ENCODE measurements around the gene SLCO2A1. TPM values are rescaled to one million over a fixed set of nuclear protein-coding genes. Genes with fewer than 3 reads are reported as not detected.

SLCO2A1 gene
- total RNA-seq, 3 donors from 2014 or later, result 34.3 to 72.2 (median 67.7) TPM

GRCh38 chr3:133896002-133896761, 133.5 kb downstream of the SLCO2A1 start:
- Histone ChIP-seq H3K9me3 (no peaks in the 10 kb centered on the region), H3K4me3 (no peak overlapping the region), H3K36me3 (ENCODE audit: low read depth) (no peaks in the 10 kb centered on the region), H3K4me1 (ENCODE audit: low read depth) (peaks cover 17% of the 10 kb centered on the region)
- no peak for DNase-seq
- peak; percentile 21 for ATAC-seq
- intact Hi-C loops (cut with DNase I, micrococcal nuclease), result no loop called here
- TF ChIP-seq, protein P1, sequence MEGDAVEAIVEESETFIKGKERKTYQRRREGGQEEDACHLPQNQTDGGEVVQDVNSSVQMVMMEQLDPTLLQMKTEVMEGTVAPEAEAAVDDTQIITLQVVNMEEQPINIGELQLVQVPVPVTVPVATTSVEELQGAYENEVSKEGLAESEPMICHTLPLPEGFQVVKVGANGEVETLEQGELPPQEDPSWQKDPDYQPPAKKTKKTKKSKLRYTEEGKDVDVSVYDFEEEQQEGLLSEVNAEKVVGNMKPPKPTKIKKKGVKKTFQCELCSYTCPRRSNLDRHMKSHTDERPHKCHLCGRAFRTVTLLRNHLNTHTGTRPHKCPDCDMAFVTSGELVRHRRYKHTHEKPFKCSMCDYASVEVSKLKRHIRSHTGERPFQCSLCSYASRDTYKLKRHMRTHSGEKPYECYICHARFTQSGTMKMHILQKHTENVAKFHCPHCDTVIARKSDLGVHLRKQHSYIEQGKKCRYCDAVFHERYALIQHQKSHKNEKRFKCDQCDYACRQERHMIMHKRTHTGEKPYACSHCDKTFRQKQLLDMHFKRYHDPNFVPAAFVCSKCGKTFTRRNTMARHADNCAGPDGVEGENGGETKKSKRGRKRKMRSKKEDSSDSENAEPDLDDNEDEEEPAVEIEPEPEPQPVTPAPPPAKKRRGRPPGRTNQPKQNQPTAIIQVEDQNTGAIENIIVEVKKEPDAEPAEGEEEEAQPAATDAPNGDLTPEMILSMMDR (IDR thresholded peaks at IDR 0.05), result no peak

- H3K4me3 ChIP-seq, result no peak within 1 kb of the TSS
- intact Hi-C loops (cut with DNase I, micrococcal nuclease), result no loop called here
- ATAC-seq (peak; percentile 63), DNase-seq (no peak)
- H3K4me1 ChIP-seq (ENCODE audit: low read depth), result peaks cover 17% of the 10 kb centered on the region
- no peaks in the 10 kb centered on the region for H3K36me3 ChIP-seq (ENCODE audit: low read depth)
- H3K9me3 ChIP-seq, result no peaks in the 10 kb centered on the region
- TF ChIP-seq, protein P1 (IDR thresholded peaks at IDR 0.05), result no peak
These were observed 134.3 kb downstream of the SLCO2A1 start, which contains the start of gene RAB6B for GRCh38 chr3:133895208-133896001. TSS of gene RAB6B (minus strand) at chr3:133895882. CDS start at chr3:133895466, 416 bp downstream.

DNA sequence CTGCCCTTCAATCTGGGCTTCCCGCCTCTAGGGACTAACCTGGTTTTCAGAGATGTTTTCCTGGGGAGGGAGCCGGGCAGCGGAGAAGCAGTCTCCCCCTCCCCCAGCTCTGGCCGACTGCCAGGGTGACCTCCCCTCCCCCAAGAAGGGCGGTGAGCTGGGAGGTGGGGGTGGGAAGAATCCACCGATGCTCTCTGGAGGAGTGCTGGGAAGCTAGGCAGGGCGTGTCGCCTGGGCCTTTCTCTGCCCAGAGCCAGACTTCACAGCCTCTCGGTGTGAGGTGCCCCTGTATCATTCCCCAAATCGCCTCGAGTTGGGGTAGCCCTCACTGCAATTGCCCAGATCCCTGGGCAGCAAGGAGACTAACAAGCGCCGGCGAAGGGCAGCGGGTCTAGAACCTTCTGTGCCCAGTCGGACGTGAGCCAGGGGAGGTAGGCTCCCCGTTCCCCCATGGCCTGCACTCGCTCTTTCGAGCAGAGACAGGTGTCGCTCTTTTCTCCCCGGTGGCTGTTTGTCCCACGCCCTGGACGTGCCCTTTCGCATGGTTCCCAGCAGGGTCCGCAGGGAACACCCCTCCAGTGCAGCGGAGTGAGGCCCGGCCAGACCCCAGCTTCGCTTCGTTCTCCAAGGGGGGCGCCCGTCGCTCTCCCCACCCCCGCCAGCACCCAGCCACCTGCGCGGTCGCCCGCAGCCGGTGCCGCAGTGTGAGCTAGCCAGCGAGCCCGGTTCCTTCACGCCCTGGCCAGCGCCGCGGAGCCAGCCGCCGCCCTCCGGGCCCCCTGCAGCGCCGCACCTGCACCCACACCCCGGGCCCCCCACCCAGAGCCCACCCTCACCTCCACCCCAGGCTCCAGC, 135.1 kb downstream of the SLCO2A1 start:
- H3K4me1 ChIP-seq (ENCODE audit: low read depth), result peaks cover 17% of the 10 kb centered on the region
- ATAC-seq, result peak; percentile 41
- H3K9me3 ChIP-seq, result no peaks in the 10 kb centered on the region
- H3K36me3 ChIP-seq (ENCODE audit: low read depth), result no peaks in the 10 kb centered on the region
- intact Hi-C loops (cut with DNase I, micrococcal nuclease), result no loop called here
- TF ChIP-seq, protein P1 (IDR thresholded peaks at IDR 0.05), result no peak
- H3K4me3 ChIP-seq, result no peak overlapping the region
- no peak for DNase-seq

- H3K4me3 ChIP-seq, result no peak overlapping the region
- ATAC-seq, result no peak
- TF ChIP-seq, protein P1 (IDR thresholded peaks at IDR 0.05), result no peak
- H3K4me1 ChIP-seq (ENCODE audit: low read depth), result peaks cover 17% of the 10 kb centered on the region
- H3K9me3 ChIP-seq, result no peaks in the 10 kb centered on the region
- DNase-seq, result no peak
- H3K36me3 ChIP-seq (ENCODE audit: low read depth), result no peaks in the 10 kb centered on the region
- intact Hi-C loops (cut with DNase I, micrococcal nuclease), result no loop called here
These were observed 135.9 kb downstream of the SLCO2A1 start for GRCh38 chr3:133893683-133894352.

All from mucosa of descending colon (tissue), 3 donors.